ENCODE measurements around the gene RFC2.

Gene RFC2

GRCh38 chr7:74282748-74283459 is 28.7 kb upstream of the RFC2 start:
- H3K4me3 ChIP-seq (ENCODE audit: low read depth, low read length): no peak overlapping the region
- TF ChIP-seq CTCF (conservative IDR thresholded peaks at IDR 0.05; ENCODE audit: low read depth, low read length): no peak
- DNase-seq (ENCODE audit: low read depth): no peak

- DNase-seq (ENCODE audit: low read depth): peak; percentile 65
- TF ChIP-seq CTCF (conservative IDR thresholded peaks at IDR 0.05; ENCODE audit: low read depth, low read length): no peak
Measured at GRCh38 chr7:74280985-74281384, 26.8 kb upstream of the RFC2 start.

GRCh38 chr7:74277636-74278035 is 23.4 kb upstream of the RFC2 start:
- DNase-seq (ENCODE audit: low read depth): no peak
- no peak for TF ChIP-seq CTCF (conservative IDR thresholded peaks at IDR 0.05; ENCODE audit: low read depth, low read length)
- H3K4me3 ChIP-seq (ENCODE audit: low read depth, low read length): no peak overlapping the region

More at GRCh38 chr7:74280985-74281384, 26.8 kb upstream of the RFC2 start:
- H3K4me3 ChIP-seq (ENCODE audit: low read depth, low read length): no peak overlapping the region

- H3K4me3 ChIP-seq (ENCODE audit: low read depth, low read length): no peak overlapping the region
- no peak for DNase-seq (ENCODE audit: low read depth)
- peak; percentile 71 for TF ChIP-seq CTCF (conservative IDR thresholded peaks at IDR 0.05; ENCODE audit: low read depth, low read length)
Measured at GRCh38 chr7:74275401-74275881, 21.2 kb upstream of the RFC2 start.

GRCh38 chr7:74272305-74273038 is 18.3 kb upstream of the RFC2 start:
- TF ChIP-seq CTCF (conservative IDR thresholded peaks at IDR 0.05; ENCODE audit: low read depth, low read length): no peak
- H3K4me3 ChIP-seq (ENCODE audit: low read depth, low read length): no peak overlapping the region
- peak; percentile 93 for DNase-seq (ENCODE audit: low read depth)

- DNase-seq (ENCODE audit: low read depth): no peak
- no peak for TF ChIP-seq CTCF (conservative IDR thresholded peaks at IDR 0.05; ENCODE audit: low read depth, low read length)
- no peak overlapping the region for H3K4me3 ChIP-seq (ENCODE audit: low read depth, low read length)
Measured at GRCh38 chr7:74271742-74272141, 17.5 kb upstream of the RFC2 start.

Data from choroid plexus epithelial cell (primary cell).